Measurements from ENCODE around the gene ADAMTS19. TPM values are rescaled to one million over a fixed set of nuclear protein-coding genes. Genes with fewer than 3 reads are reported as not detected.

ADAMTS19 gene
- total RNA-seq, 2 experiments from 2014 or later, result not detected

- POLR2A ChIA-PET, result no interaction called here
- ATAC-seq (ENCODE audit: low read depth) (no peak), DNase-seq (no peak)
- no peaks in the 10 kb centered on the region for H3K36me3 Mint-ChIP-seq
- H3K27ac Mint-ChIP-seq, result no peak overlapping the region
- H3K4me1 Mint-ChIP-seq, result no peaks in the 10 kb centered on the region
- no peaks in the 10 kb centered on the region for H3K9me3 Mint-ChIP-seq
- H3K4me3 Mint-ChIP-seq, result no peak overlapping the region
- no peaks in the 10 kb centered on the region for H3K27me3 Mint-ChIP-seq
These were observed 289.1 kb downstream of the ADAMTS19 start for GRCh38 chr5:129748913-129749880.

GRCh38 chr5:129760636-129761325 is 300.7 kb downstream of the ADAMTS19 start:
- no peaks in the 10 kb centered on the region for H3K36me3 Mint-ChIP-seq
- no peaks in the 10 kb centered on the region for H3K4me1 Mint-ChIP-seq
- ATAC-seq (ENCODE audit: low read depth) (no peak), DNase-seq (no peak)
- H3K4me3 Mint-ChIP-seq, result no peak overlapping the region
- H3K9me3 Mint-ChIP-seq, result no peaks in the 10 kb centered on the region
- POLR2A ChIA-PET, result no interaction called here
- no peak overlapping the region for H3K27ac Mint-ChIP-seq
- H3K27me3 Mint-ChIP-seq, result peaks cover 9% of the 10 kb centered on the region

DNA sequence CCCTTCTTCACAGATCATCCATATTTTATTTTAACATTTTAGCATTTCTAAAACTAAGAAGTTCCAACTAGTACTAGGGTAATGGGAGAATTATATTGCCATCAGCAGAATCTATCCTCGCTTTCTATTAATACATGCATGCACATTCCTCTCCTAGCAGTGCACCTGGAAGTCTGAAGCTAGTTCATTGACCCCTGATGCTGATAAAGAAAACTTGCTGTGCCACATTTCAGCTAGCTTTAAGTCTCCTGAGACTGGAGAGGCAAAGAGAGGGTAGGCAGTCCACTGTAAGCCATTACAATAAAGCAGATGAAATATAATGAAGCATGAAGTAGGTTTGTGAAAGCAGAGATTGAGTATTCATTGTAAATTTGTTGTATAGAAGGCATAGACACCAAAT is 303.6 kb downstream of the ADAMTS19 start:
- H3K9me3 Mint-ChIP-seq, result no peaks in the 10 kb centered on the region
- no peaks in the 10 kb centered on the region for H3K36me3 Mint-ChIP-seq
- no peaks in the 10 kb centered on the region for H3K4me1 Mint-ChIP-seq
- H3K27me3 Mint-ChIP-seq, result peaks cover 9% of the 10 kb centered on the region
- no peak overlapping the region for H3K27ac Mint-ChIP-seq
- no peak for ATAC-seq (ENCODE audit: low read depth)
- POLR2A ChIA-PET, result no interaction called here
- H3K4me3 Mint-ChIP-seq, result no peak overlapping the region
- DNase-seq, result no peak

GRCh38 chr5:129766798-129767197 is 306.7 kb downstream of the ADAMTS19 start:
- H3K9me3 Mint-ChIP-seq, result no peaks in the 10 kb centered on the region
- POLR2A ChIA-PET, result no interaction called here
- ATAC-seq (ENCODE audit: low read depth) (no peak), DNase-seq (no peak)
- no peak overlapping the region for H3K4me3 Mint-ChIP-seq
- H3K36me3 Mint-ChIP-seq, result no peaks in the 10 kb centered on the region
- H3K4me1 Mint-ChIP-seq, result no peaks in the 10 kb centered on the region
- H3K27me3 Mint-ChIP-seq, result peaks cover 1% of the 10 kb centered on the region
- H3K27ac Mint-ChIP-seq, result no peak overlapping the region

DNA sequence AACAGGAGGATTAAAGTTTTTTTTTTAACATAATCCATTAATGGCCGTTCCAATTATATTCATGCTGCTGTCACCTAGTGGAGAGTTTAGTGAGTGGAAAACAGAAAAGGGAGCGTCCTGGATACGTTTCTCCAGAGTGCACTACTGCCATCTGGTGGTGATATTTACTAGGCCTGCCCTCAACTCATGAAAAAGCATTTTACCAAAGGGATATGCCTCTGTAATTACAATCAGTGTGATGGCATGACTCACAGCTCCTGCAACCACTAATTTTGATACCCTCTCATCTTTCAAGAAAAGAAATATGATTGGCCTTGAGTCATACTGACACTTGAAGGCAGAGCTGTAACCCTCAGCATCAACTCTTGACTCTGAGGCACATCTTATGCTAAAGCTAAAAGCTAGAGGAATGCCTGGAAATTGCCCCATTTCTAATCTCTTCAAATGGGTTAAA is 307.9 kb downstream of the ADAMTS19 start:
- DNase-seq (no peak), ATAC-seq (ENCODE audit: low read depth) (peak; percentile 79)
- Mint-ChIP-seq H3K27ac (no peak overlapping the region), H3K9me3 (no peaks in the 10 kb centered on the region), H3K4me1 (no peaks in the 10 kb centered on the region), H3K27me3 (no peaks in the 10 kb centered on the region), H3K4me3 (no peak overlapping the region), H3K36me3 (no peaks in the 10 kb centered on the region)
- POLR2A ChIA-PET, result no interaction called here

GRCh38 chr5:129768735-129769134 is 308.6 kb downstream of the ADAMTS19 start:
- POLR2A ChIA-PET, result no interaction called here

GRCh38 chr5:129770024-129770820 is 310.1 kb downstream of the ADAMTS19 start:
- POLR2A ChIA-PET, result no interaction called here
- H3K36me3 Mint-ChIP-seq, result no peaks in the 10 kb centered on the region
- H3K27me3 Mint-ChIP-seq, result no peaks in the 10 kb centered on the region
- ATAC-seq (ENCODE audit: low read depth) (no peak), DNase-seq (no peak)
- no peaks in the 10 kb centered on the region for H3K9me3 Mint-ChIP-seq
- H3K27ac Mint-ChIP-seq, result no peak overlapping the region
- no peaks in the 10 kb centered on the region for H3K4me1 Mint-ChIP-seq
- no peak overlapping the region for H3K4me3 Mint-ChIP-seq

More at GRCh38 chr5:129768735-129769134, 308.6 kb downstream of the ADAMTS19 start:
- Mint-ChIP-seq H3K27me3 (no peaks in the 10 kb centered on the region), H3K36me3 (no peaks in the 10 kb centered on the region), H3K4me1 (no peaks in the 10 kb centered on the region), H3K27ac (no peak overlapping the region), H3K4me3 (no peak overlapping the region), H3K9me3 (no peaks in the 10 kb centered on the region)
- no peak for ATAC-seq (ENCODE audit: low read depth)
- DNase-seq, result no peak

GRCh38 chr5:129771058-129771838 is 311.1 kb downstream of the ADAMTS19 start:
- no peaks in the 10 kb centered on the region for H3K9me3 Mint-ChIP-seq
- DNase-seq (no peak), ATAC-seq (ENCODE audit: low read depth) (peak; percentile 66)
- H3K4me1 Mint-ChIP-seq, result no peaks in the 10 kb centered on the region
- H3K4me3 Mint-ChIP-seq, result no peak overlapping the region
- POLR2A ChIA-PET, result no interaction called here
- no peaks in the 10 kb centered on the region for H3K36me3 Mint-ChIP-seq
- H3K27ac Mint-ChIP-seq, result no peak overlapping the region
- H3K27me3 Mint-ChIP-seq, result no peaks in the 10 kb centered on the region

- Mint-ChIP-seq H3K27ac (no peak overlapping the region), H3K4me3 (no peak overlapping the region), H3K36me3 (no peaks in the 10 kb centered on the region), H3K4me1 (no peaks in the 10 kb centered on the region), H3K27me3 (no peaks in the 10 kb centered on the region), H3K9me3 (no peaks in the 10 kb centered on the region)
- POLR2A ChIA-PET, result no interaction called here
- ATAC-seq (ENCODE audit: low read depth) (no peak), DNase-seq (no peak)
These were observed 313.3 kb downstream of the ADAMTS19 start for GRCh38 chr5:129773376-129773775.

DNA sequence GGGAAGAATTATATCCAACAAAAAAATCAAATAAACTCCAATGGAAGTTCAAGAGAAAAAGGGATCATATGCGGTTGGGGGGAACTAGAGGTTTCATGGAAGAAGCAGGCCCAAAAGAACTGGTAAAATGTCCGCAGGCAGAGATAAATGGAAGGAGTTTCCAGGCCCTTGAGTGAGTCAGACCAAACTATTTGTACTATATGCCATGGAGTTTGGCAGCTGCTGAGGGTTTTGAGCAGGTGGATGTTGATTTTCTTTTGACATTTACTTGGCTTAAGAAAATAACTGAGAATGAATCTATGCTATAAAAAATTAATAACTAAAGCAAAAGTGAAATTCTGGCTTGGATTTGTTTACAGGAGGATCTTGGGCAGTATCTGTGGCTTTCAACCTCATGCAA is 321.5 kb downstream of the ADAMTS19 start:
- Mint-ChIP-seq H3K9me3 (peaks cover 1% of the 10 kb centered on the region), H3K4me3 (no peak overlapping the region), H3K27ac (no peak overlapping the region), H3K36me3 (no peaks in the 10 kb centered on the region), H3K27me3 (peaks cover 6% of the 10 kb centered on the region), H3K4me1 (no peaks in the 10 kb centered on the region)
- DNase-seq (no peak), ATAC-seq (ENCODE audit: low read depth) (no peak)
- POLR2A ChIA-PET, result no interaction called here

Measured in activated naive CD8-positive, alpha-beta T cell treated with anti-CD3 and anti-CD28 coated beads, Interleukin-2, amount 10 ng/mL, durations not matched to agents 7 days and 5 days (primary cell).